Activated CD4-positive, alpha-beta memory T cell treated with anti-CD3 and anti-CD28 coated beads, Interleukin-2, amount 10 ng/mL, durations not matched to agents 7 days and 5 days (primary cell): Measurements from ENCODE around the gene AKAP7. TPM values are rescaled to one million over a fixed set of nuclear protein-coding genes. Genes with fewer than 3 reads are reported as not detected.

Experiments
- CTCF ChIA-PET: fragments of 350-600 bp; sonication (Branson Sonifier 250); formaldehyde crosslinking; loops from one replicate; lab custom pipeline; 2021; ENCODE audit warnings: antibody characterized with exemption, inconsistent platforms; lab: Charles Lee
- POLR2A ChIA-PET: fragments of 350-600 bp; sonication (Branson Sonifier 250); formaldehyde crosslinking; loops from one replicate; lab custom pipeline; 2021; ENCODE audit warnings: antibody characterized with exemption; lab: Charles Lee
- DNase-seq: peaks from one replicate; pipeline ENCODE4 v3.0.0-alpha.2; 2020
- H3K27ac Mint-ChIP-seq: one replicate; pipeline ENCODE4 v1.8.0; 2021; ENCODE audit warnings: mild to moderate bottlenecking, mixed read lengths
- H3K27me3 Mint-ChIP-seq: one replicate; pipeline ENCODE4 v1.8.0; 2021; ENCODE audit warnings: mixed read lengths
- H3K36me3 Mint-ChIP-seq: one replicate; pipeline ENCODE4 v1.8.0; 2021; ENCODE audit warnings: low read depth, mixed read lengths
- H3K4me1 Mint-ChIP-seq: one replicate; pipeline ENCODE4 v1.8.0; 2021; ENCODE audit warnings: mixed read lengths
- H3K4me3 Mint-ChIP-seq: one replicate; pipeline ENCODE4 v1.8.0; 2021; ENCODE audit warnings: mild to moderate bottlenecking, mixed read lengths
- H3K9me3 Mint-ChIP-seq: one replicate; pipeline ENCODE4 v1.8.0; 2021; ENCODE audit warnings: mixed read lengths
- total RNA-seq, 2 experiments: library from RNA; stranded (reverse); gene quantifications; one replicate each; pipeline ENCODE4 v1.2.3, GENCODE V29; 2021

The AKAP7 gene
- total RNA-seq, 2 experiments from 2014 or later: 7.2 to 8.4 TPM

- Mint-ChIP-seq H3K4me3 (no peak overlapping the region), H3K27ac (no peak overlapping the region), H3K4me1 (peaks cover 18% of the 10 kb centered on the region), H3K27me3 (no peaks in the 10 kb centered on the region), H3K9me3 (peaks cover 2% of the 10 kb centered on the region), H3K36me3 (peaks cover 7% of the 10 kb centered on the region)
- DNase-seq: no peak
- CTCF ChIA-PET: interaction anchor here (0.6 to 1.3 kb wide), 2 partner anchors 14 to 321 kb away, joined by 3 read pairs; no protein-coding TSS in a partner anchor
- POLR2A ChIA-PET: no interaction called here
These were observed 78.3 kb downstream of the AKAP7 start for GRCh38 chr6:131213501-131213990.

- no peaks in the 10 kb centered on the region for H3K27me3 Mint-ChIP-seq
- CTCF ChIA-PET: no interaction called here
- H3K36me3 Mint-ChIP-seq: peaks cover 4% of the 10 kb centered on the region
- peaks cover 13% of the 10 kb centered on the region for H3K4me1 Mint-ChIP-seq
- DNase-seq: no peak
- H3K27ac Mint-ChIP-seq: no peak overlapping the region
- POLR2A ChIA-PET: no interaction called here
- no peak overlapping the region for H3K4me3 Mint-ChIP-seq
- peaks cover 2% of the 10 kb centered on the region for H3K9me3 Mint-ChIP-seq
These were observed 80.0 kb downstream of the AKAP7 start for GRCh38 chr6:131215219-131215618.

- peaks cover 6% of the 10 kb centered on the region for H3K36me3 Mint-ChIP-seq
- POLR2A ChIA-PET: no interaction called here
These were observed 81.0 kb downstream of the AKAP7 start for GRCh38 chr6:131216246-131216645.

GRCh38 chr6:131222773-131223172 is 87.5 kb downstream of the AKAP7 start:
- CTCF ChIA-PET: no interaction called here
- no peak for DNase-seq
- Mint-ChIP-seq H3K4me3 (no peak overlapping the region), H3K4me1 (peaks cover 3% of the 10 kb centered on the region), H3K27me3 (no peaks in the 10 kb centered on the region), H3K27ac (no peak overlapping the region), H3K36me3 (peaks cover 10% of the 10 kb centered on the region), H3K9me3 (no peaks in the 10 kb centered on the region)
- POLR2A ChIA-PET: no interaction called here

More at GRCh38 chr6:131216246-131216645, 81.0 kb downstream of the AKAP7 start:
- H3K27me3 Mint-ChIP-seq: no peaks in the 10 kb centered on the region
- CTCF ChIA-PET: no interaction called here
- no peak overlapping the region for H3K27ac Mint-ChIP-seq
- DNase-seq: no peak
- H3K4me1 Mint-ChIP-seq: peaks cover 13% of the 10 kb centered on the region
- no peaks in the 10 kb centered on the region for H3K9me3 Mint-ChIP-seq
- no peak overlapping the region for H3K4me3 Mint-ChIP-seq

- no peak overlapping the region for H3K27ac Mint-ChIP-seq
- CTCF ChIA-PET: no interaction called here
- peaks cover 3% of the 10 kb centered on the region for H3K4me1 Mint-ChIP-seq
- no peak for DNase-seq
- POLR2A ChIA-PET: no interaction called here
- peaks cover 10% of the 10 kb centered on the region for H3K36me3 Mint-ChIP-seq
- no peaks in the 10 kb centered on the region for H3K9me3 Mint-ChIP-seq
- H3K27me3 Mint-ChIP-seq: no peaks in the 10 kb centered on the region
- H3K4me3 Mint-ChIP-seq: no peak overlapping the region
These were observed 88.1 kb downstream of the AKAP7 start for GRCh38 chr6:131223416-131223815.

GRCh38 chr6:131225127-131225526 is 89.9 kb downstream of the AKAP7 start:
- H3K27me3 Mint-ChIP-seq: no peaks in the 10 kb centered on the region

GRCh38 chr6:131225959-131226358 is 90.7 kb downstream of the AKAP7 start:
- ChIA-PET CTCF (no interaction called here), POLR2A (interaction anchor here (0.8 kb wide), 1 partner anchor 43 kb away, joined by 3 read pairs; no protein-coding TSS in a partner anchor)
- Mint-ChIP-seq H3K36me3 (peaks cover 10% of the 10 kb centered on the region), H3K4me3 (no peak overlapping the region), H3K4me1 (peaks cover 3% of the 10 kb centered on the region), H3K27ac (no peak overlapping the region), H3K27me3 (no peaks in the 10 kb centered on the region), H3K9me3 (peaks cover 3% of the 10 kb centered on the region)
- DNase-seq: no peak

More at GRCh38 chr6:131225127-131225526, 89.9 kb downstream of the AKAP7 start:
- Mint-ChIP-seq H3K9me3 (peaks cover 3% of the 10 kb centered on the region), H3K4me3 (no peak overlapping the region), H3K27ac (no peak overlapping the region), H3K4me1 (peaks cover 3% of the 10 kb centered on the region), H3K36me3 (peaks cover 12% of the 10 kb centered on the region)
- ChIA-PET CTCF (no interaction called here), POLR2A (no interaction called here)
- DNase-seq: no peak

- peaks cover 7% of the 10 kb centered on the region for H3K36me3 Mint-ChIP-seq
- H3K4me3 Mint-ChIP-seq: no peak overlapping the region
- no peaks in the 10 kb centered on the region for H3K27me3 Mint-ChIP-seq
- ChIA-PET CTCF (no interaction called here), POLR2A (interaction anchor here (0.8 kb wide), 1 partner anchor 43 kb away, joined by 3 read pairs; no protein-coding TSS in a partner anchor)
- DNase-seq: no peak
- H3K4me1 Mint-ChIP-seq: peaks cover 3% of the 10 kb centered on the region
- no peak overlapping the region for H3K27ac Mint-ChIP-seq
- H3K9me3 Mint-ChIP-seq: peaks cover 3% of the 10 kb centered on the region
These were observed 91.3 kb downstream of the AKAP7 start for GRCh38 chr6:131226459-131227157.

- Mint-ChIP-seq H3K27ac (no peak overlapping the region), H3K4me1 (peaks cover 3% of the 10 kb centered on the region), H3K36me3 (peaks cover 4% of the 10 kb centered on the region), H3K9me3 (peaks cover 3% of the 10 kb centered on the region), H3K4me3 (no peak overlapping the region), H3K27me3 (no peaks in the 10 kb centered on the region)
- DNase-seq: no peak
- POLR2A ChIA-PET: no interaction called here
- CTCF ChIA-PET: no interaction called here
These were observed 91.9 kb downstream of the AKAP7 start for GRCh38 chr6:131227158-131227543.

GRCh38 chr6:131231103-131231502 is 95.8 kb downstream of the AKAP7 start:
- Mint-ChIP-seq H3K9me3 (peaks cover 3% of the 10 kb centered on the region), H3K36me3 (peaks cover 4% of the 10 kb centered on the region), H3K4me1 (no peaks in the 10 kb centered on the region), H3K27ac (no peak overlapping the region), H3K4me3 (no peak overlapping the region), H3K27me3 (no peaks in the 10 kb centered on the region)
- CTCF ChIA-PET: no interaction called here
- DNase-seq: no peak
- POLR2A ChIA-PET: no interaction called here

GRCh38 chr6:131231891-131232290 is 96.6 kb downstream of the AKAP7 start:
- DNase-seq: no peak
- H3K36me3 Mint-ChIP-seq: peaks cover 4% of the 10 kb centered on the region
- H3K4me3 Mint-ChIP-seq: no peak overlapping the region
- H3K27ac Mint-ChIP-seq: no peak overlapping the region
- H3K27me3 Mint-ChIP-seq: no peaks in the 10 kb centered on the region
- peaks cover 5% of the 10 kb centered on the region for H3K9me3 Mint-ChIP-seq
- ChIA-PET CTCF (no interaction called here), POLR2A (no interaction called here)
- no peaks in the 10 kb centered on the region for H3K4me1 Mint-ChIP-seq

- H3K27me3 Mint-ChIP-seq: no peaks in the 10 kb centered on the region
- no peak overlapping the region for H3K27ac Mint-ChIP-seq
- H3K9me3 Mint-ChIP-seq: peaks cover 8% of the 10 kb centered on the region
- DNase-seq: no peak
- no peak overlapping the region for H3K4me3 Mint-ChIP-seq
- peaks cover 12% of the 10 kb centered on the region for H3K36me3 Mint-ChIP-seq
- POLR2A ChIA-PET: no interaction called here
- peaks cover 20% of the 10 kb centered on the region for H3K4me1 Mint-ChIP-seq
- CTCF ChIA-PET: no interaction called here
These were observed 109.7 kb downstream of the AKAP7 start for GRCh38 chr6:131244942-131245341.

GRCh38 chr6:131250122-131250521 is 114.9 kb downstream of the AKAP7 start:
- Mint-ChIP-seq H3K36me3 (no peaks in the 10 kb centered on the region), H3K27me3 (no peaks in the 10 kb centered on the region), H3K27ac (no peak overlapping the region), H3K4me3 (no peak overlapping the region), H3K9me3 (no peaks in the 10 kb centered on the region), H3K4me1 (peaks cover 10% of the 10 kb centered on the region)
- CTCF ChIA-PET: no interaction called here
- POLR2A ChIA-PET: no interaction called here
- DNase-seq: no peak

GRCh38 chr6:131250936-131251335 is 115.7 kb downstream of the AKAP7 start:
- ChIA-PET CTCF (no interaction called here), POLR2A (no interaction called here)
- Mint-ChIP-seq H3K9me3 (no peaks in the 10 kb centered on the region), H3K4me3 (no peak overlapping the region), H3K36me3 (no peaks in the 10 kb centered on the region), H3K4me1 (peaks cover 3% of the 10 kb centered on the region), H3K27ac (no peak overlapping the region), H3K27me3 (no peaks in the 10 kb centered on the region)
- no peak for DNase-seq
